HepG2 (cell line): ENCODE results near the gene ECEL1. TPM values are rescaled to one million over a fixed set of nuclear protein-coding genes. Genes with fewer than 3 reads are reported as not detected.

Experiments
- ATAC-seq: fragments of 200-7000 bp; cut with Tn5 transposase; 3 replicates; pipeline ENCODE4 v1.9.1; 2020; ENCODE audit warnings: mild to moderate bottlenecking, moderate library complexity
- BruUV-seq: library from RNA; stranded (reverse); fragments of 400-500 nt; replicated peaks from 2 replicates; lab custom pipeline; 2021; lab: Mats Ljungman, UMichigan
- CTCF ChIA-PET: fragments of 300-600 bp; formaldehyde crosslinking; extraction: SDS; loops from one replicate; lab custom pipeline; 2021; ENCODE audit warnings: low total read pairs, inconsistent platforms, low intra/inter-chr PET ratio; lab: Yijun Ruan, JAX
- POLR2A ChIA-PET: fragments of 350-600 bp; sonication (Branson Sonifier 250); formaldehyde crosslinking; loops from one replicate; lab custom pipeline; 2020; ENCODE audit warnings: antibody characterized with exemption, inconsistent platforms; lab: Yijun Ruan, JAX
- DNase-seq: peaks from one replicate; pipeline ENCODE4 v3.0.0-alpha.2; 2015; ENCODE audit warnings: low spot score
- FAIRE-seq: peaks from 3 replicates; lab custom pipeline; 2011; peaks lifted over from hg19 to GRCh38; lab: Jason Lieb, UNC
- H2AFZ ChIP-seq: one replicate; pipeline ENCODE4 v1.6.1; 2011; ENCODE audit warnings: low read length, inconsistent platforms
- H3K27ac ChIP-seq: fragments of 300-600 bp; 3 replicates; pipeline ENCODE4 v1.8.0; 2011; ENCODE audit warnings: mixed run types, mild to moderate bottlenecking, mixed read lengths, low read length, inconsistent platforms; ENCODE audit not compliant: insufficient read depth; ENCODE audit errors: extremely low read length
- H3K27me3 ChIP-seq, 2 experiments: fragments of 200-600 bp in 1 of 2; 2 replicates in 1 of 2; 3 replicates in 1 of 2; pipeline versions ENCODE4 v1.6.0 to v1.8.0; 2011; ENCODE audit warnings: low read length in 2 of 2, mild to moderate bottlenecking in 2 of 2, moderate library complexity in 2 of 2, inconsistent platforms in 1 of 2; ENCODE audit not compliant: insufficient read depth in 2 of 2, control insufficient read depth in 1 of 2
- H3K36me3 ChIP-seq, 2 experiments: fragments of 200-600 bp in 1 of 2; replicated peaks in 1 of 2; 2 replicates in 1 of 2; 3 replicates in 1 of 2; pipeline versions ENCODE4 v1.5.1 to v1.8.0; 2011; ENCODE audit warnings: low read length in 2 of 2, inconsistent platforms in 1 of 2; ENCODE audit not compliant: insufficient read depth in 2 of 2, control insufficient read depth in 1 of 2
- H3K4me1 ChIP-seq: 2 replicates; pipeline ENCODE4 v1.5.1; 2012; ENCODE audit warnings: low read length, inconsistent platforms; ENCODE audit not compliant: insufficient read depth
- H3K4me2 ChIP-seq: 2 replicates; pipeline ENCODE4 v1.6.0; 2011; ENCODE audit warnings: low read depth, low read length, inconsistent platforms
- H3K4me3 ChIP-seq, 3 experiments: fragments of 200-600 bp in 1 of 3; sonication (generic), shearing (Covaris generic) in 1 of 3; replicated peaks in 1 of 3; 2 replicates each; pipeline ENCODE4 v1.5.1; 2011 to 2016; ENCODE audit warnings: low read length in 3 of 3, inconsistent platforms in 2 of 3, low read depth in 2 of 3, mild to moderate bottlenecking in 2 of 3, control low read depth in 1 of 3, mixed read lengths in 1 of 3; ENCODE audit not compliant: insufficient read depth in 1 of 3
- H3K79me2 ChIP-seq: one replicate; pipeline ENCODE4 v1.6.1; 2011; ENCODE audit warnings: low read length, inconsistent platforms; ENCODE audit not compliant: insufficient read depth
- H3K9ac ChIP-seq: 2 replicates; pipeline ENCODE4 v1.6.0; 2011; ENCODE audit warnings: mild to moderate bottlenecking, low read depth, low read length, inconsistent platforms; ENCODE audit not compliant: insufficient read depth
- H3K9me3 ChIP-seq: 2 replicates; pipeline ENCODE4 v1.5.1; 2012; ENCODE audit warnings: mild to moderate bottlenecking, low read length
- H4K20me1 ChIP-seq: 2 replicates; pipeline ENCODE4 v1.6.0; 2011; ENCODE audit warnings: inconsistent platforms, mild to moderate bottlenecking, low read length, moderate library complexity; ENCODE audit not compliant: insufficient read depth
- CREB1 ChIP-seq, 2 experiments: fragments of 450-650 bp in 1 of 2; IDR thresholded peaks; 2 replicates each; pipeline ENCODE4 v1.6.1; 2016 to 2017; ENCODE audit warnings: control low read depth in 1 of 2, mild to moderate bottlenecking in 1 of 2, missing compliant biosample characterization in 1 of 2, missing genetic modification characterization in 1 of 2
- ERF ChIP-seq: IDR thresholded peaks from 2 replicates; pipeline ENCODE4 v1.6.1; 2018; ENCODE audit warnings: missing biosample characterization, missing genetic modification reagents
- GLI4 ChIP-seq: sonication (generic); formaldehyde crosslinking; IDR thresholded peaks from 2 replicates; pipeline ENCODE4 v1.5.1; 2020; ENCODE audit warnings: missing genetic modification reagents, mild to moderate bottlenecking, moderate library complexity, borderline replicate concordance
- POGZ ChIP-seq: sonication (generic); formaldehyde crosslinking; IDR thresholded peaks from 2 replicates; pipeline ENCODE4 v1.4.0; 2020; ENCODE audit warnings: mild to moderate bottlenecking, missing genetic modification reagents
- RFX1 ChIP-seq: fragments of 450-650 bp; IDR thresholded peaks from 2 replicates; pipeline ENCODE4 v1.6.1; 2017
- TAF15 ChIP-seq: fragments of 200-400 bp; formaldehyde crosslinking; IDR thresholded peaks from one replicate; pipeline ENCODE4 v1.6.1; 2018; ENCODE audit warnings: mild to moderate bottlenecking, low read depth, low read length; ENCODE audit not compliant: poor library complexity, severe bottlenecking
- TEF ChIP-seq: sonication (generic); formaldehyde crosslinking; IDR thresholded peaks from 2 replicates; pipeline ENCODE4 v1.5.0; 2020; ENCODE audit warnings: missing genetic modification reagents
- U2AF2 ChIP-seq: fragments of 200-400 bp; formaldehyde crosslinking; IDR thresholded peaks from 2 replicates; pipeline ENCODE4 v1.6.1; 2017; ENCODE audit warnings: low read depth, mild to moderate bottlenecking, low read length
- ZBTB26 ChIP-seq: IDR thresholded peaks from 2 replicates; pipeline ENCODE4 v1.6.1; 2016; ENCODE audit warnings: missing compliant biosample characterization, missing genetic modification reagents, borderline replicate concordance
- ZFP82 ChIP-seq: sonication (generic); formaldehyde crosslinking; IDR thresholded peaks from 2 replicates; pipeline ENCODE4 v1.5.1; 2020; ENCODE audit warnings: mild to moderate bottlenecking, missing genetic modification reagents, borderline replicate concordance
- ZNF136 ChIP-seq: sonication (generic); formaldehyde crosslinking; IDR thresholded peaks from 2 replicates; pipeline ENCODE4 v1.8.1; 2022; ENCODE audit warnings: low read depth, mild to moderate bottlenecking, moderate library complexity, missing genetic modification reagents
- ZNF260 ChIP-seq: sonication (generic); formaldehyde crosslinking; IDR thresholded peaks from 2 replicates; pipeline ENCODE4 v1.4.0; 2020; ENCODE audit warnings: missing genetic modification reagents, low read depth, mild to moderate bottlenecking, borderline replicate concordance
- ZNF790 ChIP-seq: sonication (generic); formaldehyde crosslinking; IDR thresholded peaks from 2 replicates; pipeline ENCODE4 v1.8.0; 2022; ENCODE audit warnings: missing genetic modification reagents, mild to moderate bottlenecking, borderline replicate concordance
- WGBS: methylation state at CpG from one replicate; pipeline ENCODE4 v1.1.6; 2017; ENCODE audit warnings: low lambda C conversion rate; 5-methylcytosine and 5-hydroxymethylcytosine counted together
- in situ Hi-C: cut with HindIII; loops from 2 replicates; pipeline ENCODE4 v1.10.0; 2017; ENCODE audit warnings: low pct_unique_long_range_greater_than_20kb; ENCODE audit not compliant: extremely low pct_ligation_motif_present
- intact Hi-C: fragments of 100-400 bp; cut with micrococcal nuclease; formaldehyde crosslinking; loops from one replicate; pipeline ENCODE4 v1.10.0; 2022; ENCODE audit not compliant: unreplicated experiment
- polyA plus RNA-seq, 8 experiments: library from polyadenylated mRNA; depleted of rRNA in 3 of 8; stranded (reverse) in 7 of 8; unstranded in 1 of 8; fragments of >200 nt; fragmentation: Illumina TruSeq in 4 of 8; extraction: Trizol in 4 of 8; gene quantifications; 2 replicates each; pipeline versions ENCODE4 v1.2.1 to v1.2.3, GENCODE V29; 2011 to 2016; ENCODE audit warnings: low read depth in 4 of 8, missing spikeins in 1 of 8, mixed read lengths in 1 of 8; ENCODE audit not compliant: insufficient read depth in 1 of 8
- total RNA-seq, 5 experiments: library from RNA; depleted of rRNA; stranded (reverse); fragments of >200 nt; fragmentation: Illumina TruSeq; extraction: Trizol; gene quantifications; 2 replicates each; pipeline ENCODE4 v1.2.3, GENCODE V29; 2016; ENCODE audit warnings: low read depth in 1 of 5
- TF ChIP-seq, protein P1 (sequence below): sonication (generic); formaldehyde crosslinking; IDR thresholded peaks from 2 replicates; pipeline ENCODE4 v1.4.0; 2020; ENCODE audit warnings: mild to moderate bottlenecking, low read depth, missing genetic modification reagents

ECEL1 gene
- total and polyA plus RNA-seq, 2 of the 13 experiments (the other 11 are each of a cell fraction or from before 2014, with no cell fraction given), result not detected

DNA sequence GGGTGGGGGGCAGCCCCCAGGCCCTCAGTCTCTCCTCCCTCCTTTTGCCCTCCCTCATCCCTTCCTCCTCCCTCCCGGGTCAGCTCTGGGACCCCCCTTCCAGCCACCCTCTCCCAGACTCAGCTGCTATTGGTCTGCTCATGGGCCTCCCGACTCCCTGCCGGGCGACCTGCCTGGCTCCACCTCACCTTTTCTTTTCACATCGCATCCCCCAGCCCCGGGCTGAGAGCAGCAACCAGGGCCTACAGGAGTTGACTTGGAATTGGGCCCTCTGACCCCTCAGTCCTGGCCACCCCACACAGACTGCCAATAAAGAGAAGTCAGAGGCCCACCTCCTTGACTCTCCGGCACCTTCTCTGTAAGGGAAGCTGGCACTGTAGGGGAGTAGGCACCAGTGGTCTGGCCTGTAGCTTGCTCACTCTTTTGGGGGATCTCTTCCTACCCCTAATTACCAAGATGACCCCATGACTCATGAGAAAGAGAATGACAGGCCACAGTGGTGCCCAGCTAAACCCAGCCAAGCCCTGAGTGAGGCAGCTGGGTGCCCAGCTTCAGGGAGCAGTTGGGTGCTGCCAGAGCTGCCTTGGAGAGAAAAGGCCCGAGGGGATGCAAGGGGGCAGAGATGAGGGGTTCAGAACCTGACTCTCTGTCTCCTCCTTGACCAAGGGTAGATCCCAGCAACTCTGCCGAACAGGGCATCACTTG lies 2.0 kb upstream of the ECEL1 start:
- CTCF ChIA-PET, result no interaction called here
- BruUV-seq, result no TSS peak
- in situ Hi-C loops (no loop called here), intact Hi-C loops (no loop called here)
- peaks cover 33 to 92% of the 10 kb centered on the region in 2 experiments; a peak in 4 of 5 replicates for H3K27me3 ChIP-seq
- H3K4me3 ChIP-seq, result no peak overlapping the region
- FAIRE-seq (no peak), DNase-seq (no peak), ATAC-seq (no peak)
- H3K4me1 ChIP-seq, result no peaks in the 10 kb centered on the region
- no peaks in the 10 kb centered on the region for H3K36me3 ChIP-seq
- WGBS, result 34% methylated on average over 8 of the region's 9 CpGs
- no peaks in the 10 kb centered on the region for H3K79me2 ChIP-seq
- no peak overlapping the region for H2AFZ ChIP-seq
- H3K9me3 ChIP-seq, result no peaks in the 10 kb centered on the region
- TF ChIP-seq ZNF790 (CRISPR knock-in tag) (no peak), U2AF2 (no peak), POGZ (CRISPR knock-in tag) (no peak), ZNF260 (CRISPR knock-in tag) (no peak), TAF15 (no peak), CREB1 (IDR thresholded peaks at IDR 0.05) (no peak), CREB1 (CRISPR knock-in tag; IDR thresholded peaks at IDR 0.05) (no peak)
- POLR2A ChIA-PET, result no interaction called here
- no peaks in the 10 kb centered on the region; the same call in 1 of the 2 replicates for H4K20me1 ChIP-seq
- H3K27ac ChIP-seq, result no peak overlapping the region
- no peak overlapping the region for H3K9ac ChIP-seq
- no peak overlapping the region for H3K4me2 ChIP-seq

DNA sequence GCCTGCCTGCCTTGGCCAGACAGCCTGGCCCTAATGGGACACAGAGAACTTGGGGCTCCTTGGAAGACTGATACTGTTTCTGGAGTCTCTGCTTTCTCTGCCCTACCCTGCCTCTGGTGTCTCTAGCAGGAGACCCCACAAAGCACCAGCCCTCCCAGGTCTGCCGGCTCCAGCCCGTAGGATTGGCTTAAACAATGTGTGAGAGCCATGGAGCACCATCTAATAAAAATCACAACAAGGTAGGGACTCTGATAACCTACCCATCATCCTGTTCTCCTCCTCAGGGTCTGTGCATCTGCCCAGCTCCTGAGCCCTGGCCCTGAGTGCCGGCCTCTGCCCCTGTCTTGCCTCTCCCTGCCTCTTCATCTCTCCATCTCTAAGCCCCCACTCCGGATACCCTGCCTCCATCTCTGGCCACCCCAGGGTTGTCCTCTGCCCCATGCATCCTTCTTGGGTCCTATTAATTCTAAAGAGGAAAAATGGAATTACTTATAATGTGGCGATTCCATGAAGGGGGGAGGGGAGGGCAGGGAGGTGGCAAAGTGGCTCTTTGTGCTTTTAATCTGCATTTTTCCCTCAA lies 1.2 kb upstream of the ECEL1 start:
- intact Hi-C loops, result no loop called here
- DNase-seq (no peak), ATAC-seq (no peak), FAIRE-seq (no peak)
- POLR2A ChIA-PET, result no interaction called here
- in situ Hi-C loops, result no loop called here
- CTCF ChIA-PET, result no interaction called here
- H3K79me2 ChIP-seq, result no peaks in the 10 kb centered on the region
- BruUV-seq, result no TSS peak
- H4K20me1 ChIP-seq, result no peaks in the 10 kb centered on the region; the same call in 1 of the 2 replicates
- H3K9me3 ChIP-seq, result no peaks in the 10 kb centered on the region
- WGBS, result 29% methylated on average over 4 of the region's 5 CpGs
- H3K36me3 ChIP-seq, result no peaks in the 10 kb centered on the region
- H3K4me3 ChIP-seq, result no peak overlapping the region
- H2AFZ ChIP-seq, result no peak overlapping the region
- H3K4me1 ChIP-seq, result no peaks in the 10 kb centered on the region
- peaks cover 26 to 92% of the 10 kb centered on the region in 2 experiments; a peak in 4 of 5 replicates for H3K27me3 ChIP-seq
- H3K4me2 ChIP-seq, result no peak overlapping the region
- no peak overlapping the region for H3K27ac ChIP-seq
- no peak overlapping the region for H3K9ac ChIP-seq
- TF ChIP-seq ZNF136 (CRISPR knock-in tag) (no peak), ZBTB26 (CRISPR knock-in tag) (no peak), TEF (CRISPR knock-in tag) (no peak), GLI4 (CRISPR knock-in tag) (no peak), RFX1 (no peak), ZFP82 (CRISPR knock-in tag) (no peak), ERF (CRISPR knock-in tag) (no peak)
- TF ChIP-seq, protein P1, sequence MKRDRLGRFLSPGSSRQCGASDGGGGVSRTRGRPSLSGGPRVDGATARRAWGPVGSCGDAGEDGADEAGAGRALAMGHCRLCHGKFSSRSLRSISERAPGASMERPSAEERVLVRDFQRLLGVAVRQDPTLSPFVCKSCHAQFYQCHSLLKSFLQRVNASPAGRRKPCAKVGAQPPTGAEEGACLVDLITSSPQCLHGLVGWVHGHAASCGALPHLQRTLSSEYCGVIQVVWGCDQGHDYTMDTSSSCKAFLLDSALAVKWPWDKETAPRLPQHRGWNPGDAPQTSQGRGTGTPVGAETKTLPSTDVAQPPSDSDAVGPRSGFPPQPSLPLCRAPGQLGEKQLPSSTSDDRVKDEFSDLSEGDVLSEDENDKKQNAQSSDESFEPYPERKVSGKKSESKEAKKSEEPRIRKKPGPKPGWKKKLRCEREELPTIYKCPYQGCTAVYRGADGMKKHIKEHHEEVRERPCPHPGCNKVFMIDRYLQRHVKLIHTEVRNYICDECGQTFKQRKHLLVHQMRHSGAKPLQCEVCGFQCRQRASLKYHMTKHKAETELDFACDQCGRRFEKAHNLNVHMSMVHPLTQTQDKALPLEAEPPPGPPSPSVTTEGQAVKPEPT, result no peak
